ENCODE data around the gene PRICKLE2. TPM values are rescaled to one million over a fixed set of nuclear protein-coding genes. Genes with fewer than 3 reads are reported as not detected.

PRICKLE2 gene
- total RNA-seq, 1 experiment from 2014 or later = 4.2 TPM

- H3K4me1 Mint-ChIP-seq (ENCODE audit: low read depth, unreplicated experiment) = peaks cover 11% of the 10 kb centered on the region
- H3K27ac Mint-ChIP-seq (ENCODE audit: unreplicated experiment) = no peak overlapping the region
- Histone ChIP-seq H3K4me1 (peaks cover 5% of the 10 kb centered on the region; the same call in 1 of the 2 replicates), H3K36me3 (ENCODE audit: control insufficient read depth, insufficient read depth, low read length) (no peaks in the 10 kb centered on the region), H3K9me3 (0 out of 2 replicates have a peak, but pooled peaks cover 2% of the 10 kb centered on the region), H3K27me3 (replicated peaks; ENCODE audit: control insufficient read depth, insufficient read depth, low read length) (no peaks in the 10 kb centered on the region), H3K4me3 (ENCODE audit: low read depth, low read length) (no peak overlapping the region)
- no peak for TF ChIP-seq CTCF (IDR thresholded peaks at IDR 0.05; ENCODE audit: insufficient read depth in 1 of 2, low read depth in 1 of 2, low read length in 1 of 2, severe bottlenecking in 1 of 2, unreplicated experiment in 1 of 2)
- no peaks in the 10 kb centered on the region for H3K9me3 Mint-ChIP-seq (ENCODE audit: unreplicated experiment)
- ChIA-PET POLR2A (no interaction called here), CTCF (no interaction called here)
- H3K27me3 Mint-ChIP-seq (ENCODE audit: insufficient read depth, unreplicated experiment) = no peaks in the 10 kb centered on the region
- H3K36me3 Mint-ChIP-seq (ENCODE audit: insufficient read depth, unreplicated experiment) = no peaks in the 10 kb centered on the region
- no peak for DNase-seq
- no TSS peak for BruUV-seq (replicated peaks)
- intact Hi-C loops (cut with micrococcal nuclease; ENCODE audit: unreplicated experiment) = no loop called here
- H3K4me3 Mint-ChIP-seq (ENCODE audit: unreplicated experiment) = no peak overlapping the region
These were observed 87.2 kb downstream of the PRICKLE2 start for GRCh38 chr3:64138046-64138445.

GRCh38 chr3:64134882-64135281 lies 90.4 kb downstream of the PRICKLE2 start:
- no peak for DNase-seq
- 0 out of 2 replicates have a peak, but pooled peaks cover 2% of the 10 kb centered on the region for H3K9me3 ChIP-seq
- Mint-ChIP-seq H3K4me1 (ENCODE audit: low read depth, unreplicated experiment) (peaks cover 19% of the 10 kb centered on the region), H3K27ac (ENCODE audit: unreplicated experiment) (no peak overlapping the region), H3K27me3 (ENCODE audit: insufficient read depth, unreplicated experiment) (no peaks in the 10 kb centered on the region), H3K36me3 (ENCODE audit: insufficient read depth, unreplicated experiment) (no peaks in the 10 kb centered on the region), H3K4me3 (ENCODE audit: unreplicated experiment) (no peak overlapping the region), H3K9me3 (ENCODE audit: unreplicated experiment) (no peaks in the 10 kb centered on the region)
- intact Hi-C loops (cut with micrococcal nuclease; ENCODE audit: unreplicated experiment) = no loop called here
- no peaks in the 10 kb centered on the region for H3K27me3 ChIP-seq (replicated peaks; ENCODE audit: control insufficient read depth, insufficient read depth, low read length)
- H3K36me3 ChIP-seq (ENCODE audit: control insufficient read depth, insufficient read depth, low read length) = no peaks in the 10 kb centered on the region
- ChIA-PET POLR2A (no interaction called here), CTCF (no interaction called here)
- H3K4me3 ChIP-seq (ENCODE audit: low read depth, low read length) = no peak overlapping the region
- TF ChIP-seq CTCF (IDR thresholded peaks at IDR 0.05; ENCODE audit: insufficient read depth in 1 of 2, low read depth in 1 of 2, low read length in 1 of 2, severe bottlenecking in 1 of 2, unreplicated experiment in 1 of 2) = no peak
- H3K4me1 ChIP-seq = peaks cover 5% of the 10 kb centered on the region; the same call in 1 of the 2 replicates
- BruUV-seq (replicated peaks) = no TSS peak

- Histone ChIP-seq H3K9me3 (0 out of 2 replicates have a peak, but pooled peaks cover 2% of the 10 kb centered on the region), H3K4me3 (ENCODE audit: low read depth, low read length) (no peak overlapping the region), H3K4me1 (peaks cover 5% of the 10 kb centered on the region; the same call in 1 of the 2 replicates), H3K27me3 (replicated peaks; ENCODE audit: control insufficient read depth, insufficient read depth, low read length) (no peaks in the 10 kb centered on the region), H3K36me3 (ENCODE audit: control insufficient read depth, insufficient read depth, low read length) (no peaks in the 10 kb centered on the region)
- no peaks in the 10 kb centered on the region for H3K36me3 Mint-ChIP-seq (ENCODE audit: insufficient read depth, unreplicated experiment)
- CTCF ChIA-PET = no interaction called here
- no peaks in the 10 kb centered on the region for H3K9me3 Mint-ChIP-seq (ENCODE audit: unreplicated experiment)
- H3K4me3 Mint-ChIP-seq (ENCODE audit: unreplicated experiment) = no peak overlapping the region
- intact Hi-C loops (cut with micrococcal nuclease; ENCODE audit: unreplicated experiment) = no loop called here
- TF ChIP-seq CTCF (IDR thresholded peaks at IDR 0.05; ENCODE audit: insufficient read depth in 1 of 2, low read depth in 1 of 2, low read length in 1 of 2, severe bottlenecking in 1 of 2, unreplicated experiment in 1 of 2) = no peak
- POLR2A ChIA-PET = no interaction called here
- H3K27ac Mint-ChIP-seq (ENCODE audit: unreplicated experiment) = no peak overlapping the region
- DNase-seq = no peak
- H3K4me1 Mint-ChIP-seq (ENCODE audit: low read depth, unreplicated experiment) = peaks cover 26% of the 10 kb centered on the region
- no TSS peak for BruUV-seq (replicated peaks)
- no peaks in the 10 kb centered on the region for H3K27me3 Mint-ChIP-seq (ENCODE audit: insufficient read depth, unreplicated experiment)
These were observed 91.3 kb downstream of the PRICKLE2 start for GRCh38 chr3:64133987-64134386.
